Natural killer cell (primary cell): ENCODE data around the gene APEX1. TPM values are rescaled to one million over a fixed set of nuclear protein-coding genes. Genes with fewer than 3 reads are reported as not detected.

Source experiments
- ATAC-seq, 3 donors: fragments of 150-1000 bp in 2 of 3; fragments of 200-7000 bp in 1 of 3; cut with Tn5 transposase; 1 replicate in 1 of 3; 2 replicates in 2 of 3; pipeline ENCODE4 v1.10.0; 2021; ENCODE audit warnings: mild to moderate bottlenecking in 2 of 3, moderate library complexity in 2 of 3
- DNase-seq, 2 donors: peaks; one replicate each; pipeline versions ENCODE4 v3.0.0 to v3.0.0-alpha.2; 2013 to 2021; ENCODE audit warnings: mixed read lengths in 1 of 2
- H3K27ac ChIP-seq: one replicate; pipeline ENCODE4 v1.5.1; 2013; ENCODE audit warnings: mild to moderate bottlenecking, low read length
- H3K27me3 ChIP-seq: one replicate; pipeline ENCODE4 v1.6.1; 2013; ENCODE audit warnings: low read length; ENCODE audit not compliant: control insufficient read depth, insufficient read depth
- H3K36me3 ChIP-seq: one replicate; pipeline ENCODE4 v1.6.1; 2013; ENCODE audit warnings: low read length; ENCODE audit not compliant: control insufficient read depth, insufficient read depth
- H3K4me1 ChIP-seq: one replicate; pipeline ENCODE4 v1.6.1; 2013; ENCODE audit warnings: low read length; ENCODE audit not compliant: control insufficient read depth, insufficient read depth
- H3K4me3 ChIP-seq: one replicate; pipeline ENCODE4 v1.5.1; 2013; ENCODE audit warnings: low read length
- H3K9me3 ChIP-seq: one replicate; pipeline ENCODE4 v1.6.1; 2013; ENCODE audit warnings: low read length; ENCODE audit not compliant: control insufficient read depth, insufficient read depth
- H3K27ac Mint-ChIP-seq, 2 donors: one replicate each; pipeline ENCODE4 v1.8.0; 2022; ENCODE audit warnings: mild to moderate bottlenecking in 2 of 2, mixed read lengths in 2 of 2, moderate library complexity in 1 of 2
- H3K27me3 Mint-ChIP-seq, 2 donors: one replicate each; pipeline ENCODE4 v1.8.0; 2022; ENCODE audit warnings: low read depth in 2 of 2, mixed read lengths in 2 of 2
- H3K36me3 Mint-ChIP-seq: one replicate; pipeline ENCODE4 v1.8.0; 2022; ENCODE audit warnings: mixed read lengths
- H3K4me1 Mint-ChIP-seq, 2 donors: one replicate each; pipeline ENCODE4 v1.8.0; 2022; ENCODE audit warnings: mixed read lengths in 2 of 2
- H3K4me3 Mint-ChIP-seq: one replicate; pipeline ENCODE4 v1.8.0; 2022; ENCODE audit warnings: mild to moderate bottlenecking, moderate library complexity, mixed read lengths
- H3K9me3 Mint-ChIP-seq, 2 donors: one replicate each; pipeline ENCODE4 v1.8.0; 2022; ENCODE audit warnings: mixed read lengths in 2 of 2
- CTCF ChIP-seq: fragments of 200-600 bp; IDR thresholded peaks from one replicate; pipeline ENCODE4 v1.8.0; 2022; ENCODE audit warnings: antibody characterized with exemption
- WGBS: methylation state at CpG from one replicate; pipeline ENCODE4 v1.1.7; 2013; ENCODE audit warnings: missing lambda C conversion rate; ENCODE audit not compliant: insufficient coverage; 5-methylcytosine and 5-hydroxymethylcytosine counted together
- intact Hi-C: fragments of 100-400 bp; cut with micrococcal nuclease; formaldehyde crosslinking; loops from one replicate; pipeline ENCODE4 v1.14.2; 2022
- total RNA-seq, 4 donors: library from RNA; stranded (reverse); fragments of 120-200 nt in 1 of 4; gene quantifications; one replicate each; pipeline versions ENCODE4 v1.2.3 to v1.2.4, GENCODE V29; 2013 to 2022

The APEX1 gene
- total RNA-seq, 3 donors from 2014 or later (not counting 1 experiment from before 2014, with no cell fraction given), result 66.0 to 77.6 (median 74.9) TPM

GRCh38 chr14:20429801-20430669 is 25.0 kb upstream of the APEX1 start:
- peak in 2 of 3 donors; percentile 55 to 58 for ATAC-seq
- Histone ChIP-seq H3K36me3 (no peaks in the 10 kb centered on the region), H3K9me3 (no peaks in the 10 kb centered on the region), H3K27ac (no peak overlapping the region), H3K27me3 (no peaks in the 10 kb centered on the region), H3K4me1 (peaks cover 34% of the 10 kb centered on the region), H3K4me3 (no peak overlapping the region)
- 78% methylated on average over 30 of the region's 30 CpGs for WGBS
- peak overlapping the region; percentile 50 to 70 for H3K27ac Mint-ChIP-seq
- DNase-seq, result peak in 1 of 2 donors; percentile 27
- no peaks in the 10 kb centered on the region for H3K36me3 Mint-ChIP-seq
- H3K4me3 Mint-ChIP-seq, result peak overlapping the region; percentile 9
- no peaks in the 10 kb centered on the region for H3K9me3 Mint-ChIP-seq
- no peak for TF ChIP-seq CTCF
- peaks cover 23 to 28% of the 10 kb centered on the region in 2 donors for H3K4me1 Mint-ChIP-seq
- intact Hi-C loops, result no loop called here
- H3K27me3 Mint-ChIP-seq, result no peaks in the 10 kb centered on the region

GRCh38 chr14:20434701-20435581 is 20.1 kb upstream of the APEX1 start:
- ATAC-seq (no peak), DNase-seq (no peak)
- intact Hi-C loops, result no loop called here
- no peak for TF ChIP-seq CTCF
- H3K27ac Mint-ChIP-seq, result no peak overlapping the region
- H3K36me3 Mint-ChIP-seq, result no peaks in the 10 kb centered on the region
- H3K27me3 ChIP-seq, result no peaks in the 10 kb centered on the region
- H3K4me1 Mint-ChIP-seq, result peaks cover 0 to under 1% of the 10 kb centered on the region in 2 donors
- WGBS, result 93% methylated on average over 44 of the region's 44 CpGs
- H3K27me3 Mint-ChIP-seq, result no peaks in the 10 kb centered on the region
- no peak overlapping the region for H3K4me3 Mint-ChIP-seq
- no peak overlapping the region for H3K4me3 ChIP-seq
- no peaks in the 10 kb centered on the region for H3K9me3 ChIP-seq
- no peaks in the 10 kb centered on the region for H3K9me3 Mint-ChIP-seq
- peaks cover 22% of the 10 kb centered on the region for H3K4me1 ChIP-seq
- H3K36me3 ChIP-seq, result no peaks in the 10 kb centered on the region
- H3K27ac ChIP-seq, result no peak overlapping the region

GRCh38 chr14:20435582-20436362 is 19.3 kb upstream of the APEX1 start, which contains the start of gene KLHL33:
TSS of gene KLHL33 (minus strand) at chr14:20436166. CDS start at chr14:20435811, 355 bp downstream.
- H3K4me3 Mint-ChIP-seq, result no peak within 1 kb of the TSS
- no peak within 1 kb of the TSS for H3K4me3 ChIP-seq
- intact Hi-C loops, result no loop called here
- H3K27ac Mint-ChIP-seq, result no peak within 1 kb of the TSS
- no peaks in the 10 kb centered on the region for H3K27me3 Mint-ChIP-seq
- ATAC-seq, result no peak
- WGBS, result 92% methylated on average over 17 of the region's 17 CpGs
- no peaks in the 10 kb centered on the region for H3K9me3 Mint-ChIP-seq
- H3K4me1 Mint-ChIP-seq, result peaks cover 4 to 5% of the 10 kb centered on the region in 2 donors
- H3K27me3 ChIP-seq, result no peaks in the 10 kb centered on the region
- H3K4me1 ChIP-seq, result peaks cover 21% of the 10 kb centered on the region
- no peaks in the 10 kb centered on the region for H3K36me3 Mint-ChIP-seq
- DNase-seq, result no peak
- no peaks in the 10 kb centered on the region for H3K36me3 ChIP-seq
- H3K27ac ChIP-seq, result no peak within 1 kb of the TSS
- H3K9me3 ChIP-seq, result no peaks in the 10 kb centered on the region
- no peak for TF ChIP-seq CTCF
